Lung (tissue), 12 donors: ENCODE results near the gene TMEM89. TPM values are rescaled to one million over a fixed set of nuclear protein-coding genes. Genes with fewer than 3 reads are reported as not detected.

Source experiments
- ATAC-seq: fragments of 200-7000 bp; cut with Tn5 transposase; one replicate; pipeline ENCODE4 v1.9.1; 2020; ENCODE audit warnings: moderate number of reproducible peaks; ENCODE audit not compliant: insufficient read depth, low FRiP score
- DNase-seq, 3 donors: peaks; one replicate each; pipeline ENCODE4 v3.0.0-alpha.2; 2013 to 2017
- H3K27ac ChIP-seq, 2 donors: one replicate each; pipeline ENCODE4 v1.5.1; 2013; ENCODE audit warnings: mild to moderate bottlenecking in 2 of 2, moderate library complexity in 2 of 2, control low read depth in 1 of 2, inconsistent platforms in 1 of 2, low read depth in 1 of 2, low read length in 1 of 2
- H3K27me3 ChIP-seq, 3 donors: one replicate each; pipeline ENCODE4 v1.5.1; 2013; ENCODE audit warnings: low read length in 2 of 3; ENCODE audit not compliant: control insufficient read depth in 3 of 3, insufficient read depth in 3 of 3
- H3K36me3 ChIP-seq, 4 donors: one replicate each; pipeline ENCODE4 v1.5.1; 2013; ENCODE audit warnings: low read length in 4 of 4, mild to moderate bottlenecking in 1 of 4, moderate library complexity in 1 of 4; ENCODE audit not compliant: control insufficient read depth in 4 of 4, insufficient read depth in 4 of 4
- H3K4me1 ChIP-seq, 5 donors: one replicate each; pipeline ENCODE4 v1.5.1; 2013; ENCODE audit warnings: low read length in 5 of 5, mild to moderate bottlenecking in 2 of 5, moderate library complexity in 1 of 5; ENCODE audit not compliant: control insufficient read depth in 5 of 5, insufficient read depth in 5 of 5
- H3K4me3 ChIP-seq: one replicate; pipeline ENCODE4 v1.5.1; 2013; ENCODE audit warnings: mild to moderate bottlenecking, control low read depth, moderate library complexity
- H3K9ac ChIP-seq, 2 donors: one replicate each; pipeline ENCODE4 v1.5.1; 2013; ENCODE audit warnings: low read length in 2 of 2, control low read depth in 1 of 2; ENCODE audit not compliant: insufficient read depth in 1 of 2
- H3K9me3 ChIP-seq, 4 donors: one replicate each; pipeline ENCODE4 v1.5.1; 2013; ENCODE audit warnings: low read length in 3 of 4, mild to moderate bottlenecking in 1 of 4, moderate library complexity in 1 of 4; ENCODE audit not compliant: control insufficient read depth in 4 of 4, insufficient read depth in 3 of 4
- CTCF ChIP-seq: IDR thresholded peaks from 2 replicates; pipeline ENCODE4 v1.5.1; 2012; ENCODE audit warnings: mild to moderate bottlenecking; ENCODE audit errors: control extremely low read depth, extremely low read depth
- WGBS, 2 donors: extraction: QIAGEN DNeasy Blood & Tissue Kit; methylation state at CpG; one replicate each; pipeline ENCODE4 v1.1.7; 2013; 5-methylcytosine and 5-hydroxymethylcytosine counted together
- polyA plus RNA-seq, 2 donors: library from polyadenylated mRNA; stranded (reverse); fragments of 200-250 nt; gene quantifications; one replicate each; pipeline ENCODE4 v1.2.1, GENCODE V29; 2013
- total RNA-seq, 2 donors: library from RNA; depleted of rRNA in 1 of 2; stranded (reverse); fragments of >200 nt in 1 of 2; gene quantifications; one replicate each; pipeline ENCODE4 v1.2.1, GENCODE V29; 2014 to 2021
- donor health status: control.
- donor health status: control.
- donor health status: Bipolar disorder and iron deficiency.
- donor health status: healthy.
- donor health status: DM: yes; HTN: yes; CAD: no.

Gene TMEM89
- total and polyA plus RNA-seq, 4 donors = 0.22 TPM; not detected in 3

DNA sequence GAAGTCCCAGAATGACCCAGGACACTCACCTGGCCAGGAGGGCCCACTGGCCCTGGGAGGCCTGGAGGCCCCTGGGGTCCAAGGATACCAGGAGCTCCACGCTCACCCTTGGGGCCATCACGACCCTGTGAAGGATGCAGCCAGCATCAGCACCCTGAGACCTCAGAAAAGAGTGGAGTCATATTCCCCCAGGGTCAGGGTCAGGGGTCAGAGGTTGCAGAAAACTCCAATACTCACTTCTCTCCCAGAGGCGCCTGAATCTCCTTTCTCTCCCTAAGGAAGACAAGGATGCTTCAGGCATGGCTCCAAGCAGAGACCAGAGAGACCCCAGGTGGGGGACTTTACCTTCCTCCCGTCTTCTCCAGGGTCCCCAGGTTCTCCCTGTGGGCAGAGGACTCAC, 44.9 kb downstream of the TMEM89 start:
- Histone ChIP-seq H3K36me3 (peaks cover 0 to 4% (median 0%) of the 10 kb centered on the region in 4 donors), H3K27ac (no peak overlapping the region), H3K4me3 (no peak overlapping the region), H3K4me1 (no peaks in the 10 kb centered on the region), H3K9ac (no peak overlapping the region), H3K27me3 (no peaks in the 10 kb centered on the region), H3K9me3 (no peaks in the 10 kb centered on the region)
- DNase-seq (no peak), ATAC-seq (no peak)
- WGBS, 2 donors = 81 to 95% methylated on average over 4 of the region's 4 CpGs
- no peak for TF ChIP-seq CTCF

DNA sequence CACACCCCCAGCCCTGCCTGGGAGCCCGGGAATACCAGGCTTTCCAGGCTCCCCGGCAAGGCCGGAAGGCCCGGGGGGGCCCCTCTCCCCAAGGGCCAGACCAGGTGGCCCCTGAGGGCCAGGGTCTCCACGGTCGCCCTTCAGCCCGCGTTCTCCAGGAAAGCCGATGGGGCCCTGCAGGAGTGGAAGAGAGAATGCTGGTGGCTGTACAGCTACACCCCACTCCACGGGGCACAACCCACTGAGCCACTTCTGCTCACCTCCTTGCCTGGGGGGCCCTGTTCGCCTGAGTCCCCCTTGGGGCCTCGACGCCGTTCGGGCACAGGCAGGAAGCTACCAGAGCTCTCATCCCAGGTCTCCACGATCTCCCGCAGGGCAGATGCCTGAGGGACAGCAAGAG, 46.2 kb downstream of the TMEM89 start:
- H3K27ac ChIP-seq = no peak overlapping the region
- DNase-seq = no peak
- no peaks in the 10 kb centered on the region for H3K27me3 ChIP-seq
- TF ChIP-seq CTCF = no peak
- no peak overlapping the region for H3K4me3 ChIP-seq
- no peak for ATAC-seq
- H3K36me3 ChIP-seq = peaks cover 0 to 4% (median 0%) of the 10 kb centered on the region in 4 donors
- no peaks in the 10 kb centered on the region for H3K9me3 ChIP-seq
- H3K9ac ChIP-seq = no peak overlapping the region
- 86 to 91% methylated on average over 17 of the region's 17 CpGs for WGBS, 2 donors
- H3K4me1 ChIP-seq = no peaks in the 10 kb centered on the region

- no peak overlapping the region for H3K27ac ChIP-seq
These were observed 47.5 kb downstream of the TMEM89 start for GRCh38 chr3:48573973-48574585.

More at GRCh38 chr3:48573973-48574585, 47.5 kb downstream of the TMEM89 start:
- H3K36me3 ChIP-seq = peaks cover 0 to 4% (median 0%) of the 10 kb centered on the region in 4 donors
- H3K27me3 ChIP-seq = no peaks in the 10 kb centered on the region
- no peak overlapping the region for H3K9ac ChIP-seq
- H3K4me1 ChIP-seq = no peaks in the 10 kb centered on the region
- DNase-seq (no peak), ATAC-seq (no peak)
- TF ChIP-seq CTCF = no peak
- H3K9me3 ChIP-seq = no peaks in the 10 kb centered on the region
- WGBS, 2 donors = 93 to 95% methylated on average over 9 to 10 of the region's 10 CpGs
- H3K4me3 ChIP-seq = no peak overlapping the region
